Urothelium cell line (cell line): ENCODE data around the gene CENPH.
A peak's percentile ranks its signal among the peaks of the same experiment; 100 is the strongest.
"Not testable (repeated sequence)": the region's sequence is repeated elsewhere in the genome, so short reads cannot be mapped to it uniquely, and the experiment has no call there.

Source experiments
- DNase-seq: peaks from one replicate; pipeline ENCODE4 v3.0.0; 2011; ENCODE audit warnings: low spot score, mixed read lengths
- FAIRE-seq: peaks from 2 replicates; lab custom pipeline; 2011; peaks lifted over from hg19 to GRCh38; lab: Jason Lieb, UNC

The CENPH gene

GRCh38 chr5:69189162-69190086, at the start of gene CENPH:
Gene CENPH (plus strand): TSS chr5:69189583. CDS start chr5:69189635, 52 bp downstream.
- peak; percentile 56 for FAIRE-seq
- peak; percentile 93 for DNase-seq

GRCh38 chr5:69140239-69140638, 49.1 kb upstream of the CENPH start:
- not testable (repeated sequence) for FAIRE-seq, DNase-seq

- DNase-seq: no peak
- FAIRE-seq: no peak
These were observed 48.6 kb upstream of the CENPH start for GRCh38 chr5:69140827-69141226.

- not testable (repeated sequence) for FAIRE-seq, DNase-seq
These were observed 40.8 kb upstream of the CENPH start for GRCh38 chr5:69148576-69148975.

GRCh38 chr5:69148981-69149675, 40.3 kb upstream of the CENPH start:
- FAIRE-seq (no peak), DNase-seq (no peak)

GRCh38 chr5:69149676-69150010, 39.7 kb upstream of the CENPH start:
- FAIRE-seq: no peak
- no peak for DNase-seq

GRCh38 chr5:69152731-69153130, 36.7 kb upstream of the CENPH start:
- FAIRE-seq (no peak), DNase-seq (no peak)

GRCh38 chr5:69156456-69156855, 32.9 kb upstream of the CENPH start:
- DNase-seq: no peak
- FAIRE-seq: no peak

GRCh38 chr5:69158039-69158438, 31.3 kb upstream of the CENPH start:
- DNase-seq (no peak), FAIRE-seq (no peak)

GRCh38 chr5:69160651-69161050, 28.7 kb upstream of the CENPH start:
- no peak for DNase-seq
- FAIRE-seq: no peak

- FAIRE-seq: peak; percentile 91
- peak; percentile 100 for DNase-seq
These were observed 22.5 kb upstream of the CENPH start, which contains the start of gene CCNB1 for GRCh38 chr5:69166686-69167492. Gene CCNB1 (plus strand): TSS chr5:69167150. CDS start chr5:69167263, 113 bp downstream.

GRCh38 chr5:69167493-69167855, 21.9 kb upstream of the CENPH start:
- FAIRE-seq (no peak), DNase-seq (no peak)

- no peak for DNase-seq
- FAIRE-seq: no peak
These were observed 21.5 kb upstream of the CENPH start for GRCh38 chr5:69167929-69168328.

- no peak for DNase-seq
These were observed 18.9 kb upstream of the CENPH start for GRCh38 chr5:69170495-69170894.

GRCh38 chr5:69170969-69171368, 18.4 kb upstream of the CENPH start:
- no peak for DNase-seq
- no peak for FAIRE-seq

More at GRCh38 chr5:69170495-69170894, 18.9 kb upstream of the CENPH start:
- no peak for FAIRE-seq

- not testable (repeated sequence) for DNase-seq, FAIRE-seq
These were observed 7.6 kb upstream of the CENPH start for GRCh38 chr5:69181659-69182293.

GRCh38 chr5:69184621-69185020, 4.8 kb upstream of the CENPH start:
- no peak for FAIRE-seq
- no peak for DNase-seq

- DNase-seq (no peak), FAIRE-seq (no peak)
These were observed 2.0 kb upstream of the CENPH start for GRCh38 chr5:69187342-69187741.

GRCh38 chr5:69188811-69189161, 597 bp upstream of the CENPH start:
- FAIRE-seq (no peak), DNase-seq (no peak)

GRCh38 chr5:69202497-69202896, 13.1 kb downstream of the CENPH start:
- no peak for FAIRE-seq

More at GRCh38 chr5:69202497-69202896, 13.1 kb downstream of the CENPH start:
- DNase-seq: no peak
